Activated CD4-positive, alpha-beta T cell treated with anti-CD3 and anti-CD28 coated beads for 24 hours (primary cell): ENCODE measurements around the gene ANTXR1.

Experiments used
- DNase-seq, 2 donors: peaks; one replicate each; pipeline ENCODE4 v3.0.0-alpha.2; 2020; ENCODE audit warnings: low read depth in 2 of 2

ANTXR1 gene

DNA sequence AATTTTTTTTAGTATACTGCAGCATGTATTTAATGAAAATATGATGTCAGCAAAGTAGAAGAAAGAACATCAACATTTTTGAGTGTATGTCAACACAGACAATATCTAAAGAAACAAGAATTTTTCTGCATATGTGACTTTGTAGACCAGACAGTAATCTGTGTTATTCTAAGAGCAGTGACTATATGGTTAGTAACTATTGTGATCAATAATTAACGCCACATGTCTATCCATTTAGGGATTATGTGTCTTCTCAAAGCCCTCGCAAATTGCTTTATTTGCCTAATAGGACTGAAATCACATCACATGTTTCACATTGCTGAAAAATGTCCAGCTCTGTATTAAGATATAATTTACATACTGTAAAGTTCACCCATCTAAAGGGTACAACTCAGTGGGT is 266.2 kb downstream of the ANTXR1 start:
- no peak for DNase-seq

DNA sequence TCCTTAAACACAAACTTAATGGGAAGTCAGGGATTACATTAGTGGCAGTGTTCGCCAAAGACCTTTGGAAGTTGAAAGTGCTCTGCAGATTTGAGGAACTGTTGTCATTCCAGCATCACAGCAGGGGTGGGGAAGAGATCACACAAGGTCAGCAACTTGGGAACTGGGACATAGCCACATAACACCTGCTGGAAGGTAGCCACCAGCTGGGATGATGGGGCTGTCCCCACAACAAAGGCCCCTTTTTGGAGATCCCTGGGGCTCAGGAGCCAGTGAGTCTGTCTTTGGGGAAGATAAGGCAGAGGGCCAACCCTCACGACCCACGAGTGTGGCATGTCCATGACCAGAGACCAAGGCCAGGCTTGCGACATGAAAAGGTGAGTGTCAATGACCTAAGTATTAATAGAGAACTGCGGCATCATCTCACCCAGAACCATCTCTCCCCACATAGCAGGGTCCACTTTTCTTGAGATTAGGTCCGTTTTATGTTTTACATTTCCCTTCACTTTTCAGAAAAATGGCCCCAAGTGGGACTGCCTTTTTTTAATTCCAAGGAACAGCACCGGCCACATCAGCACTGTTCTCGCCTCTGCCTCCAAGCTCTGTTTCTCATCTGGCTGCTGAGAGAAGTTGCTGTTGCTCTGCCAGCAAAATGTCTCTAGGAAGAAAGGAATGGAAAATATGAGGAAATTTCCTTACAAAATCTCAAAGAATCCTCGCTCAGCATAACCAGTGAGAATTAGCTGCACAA is 267.1 kb downstream of the ANTXR1 start:
- DNase-seq = no peak

DNA sequence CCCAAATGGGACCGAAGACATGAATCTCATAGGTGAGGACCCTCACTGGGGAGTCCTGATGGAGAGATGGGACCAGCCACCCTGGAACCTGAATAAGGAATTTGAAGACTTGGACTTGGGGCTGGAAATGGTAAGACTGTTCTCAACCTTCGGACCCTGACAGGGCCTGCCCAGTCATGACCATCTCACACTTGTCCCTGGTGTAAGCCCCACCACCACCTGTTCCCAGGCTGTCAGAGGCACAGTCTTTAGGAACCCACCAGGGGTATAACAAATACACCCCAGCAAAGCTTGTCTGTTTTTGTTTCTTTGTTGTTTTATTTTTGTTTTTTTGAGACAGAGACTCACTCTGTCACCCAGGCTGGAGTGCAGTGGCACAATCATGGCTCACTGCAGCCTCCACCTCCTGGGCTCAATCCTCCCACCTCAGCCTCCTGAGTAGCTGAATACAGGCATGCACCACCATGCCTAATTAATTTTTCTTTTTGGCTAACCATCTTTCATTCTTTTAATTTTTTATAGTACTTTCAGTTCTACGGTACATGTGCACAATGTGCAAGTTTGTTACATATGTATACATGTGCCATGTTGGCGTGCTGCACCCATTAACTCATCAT is 267.9 kb downstream of the ANTXR1 start:
- DNase-seq = no peak

DNA sequence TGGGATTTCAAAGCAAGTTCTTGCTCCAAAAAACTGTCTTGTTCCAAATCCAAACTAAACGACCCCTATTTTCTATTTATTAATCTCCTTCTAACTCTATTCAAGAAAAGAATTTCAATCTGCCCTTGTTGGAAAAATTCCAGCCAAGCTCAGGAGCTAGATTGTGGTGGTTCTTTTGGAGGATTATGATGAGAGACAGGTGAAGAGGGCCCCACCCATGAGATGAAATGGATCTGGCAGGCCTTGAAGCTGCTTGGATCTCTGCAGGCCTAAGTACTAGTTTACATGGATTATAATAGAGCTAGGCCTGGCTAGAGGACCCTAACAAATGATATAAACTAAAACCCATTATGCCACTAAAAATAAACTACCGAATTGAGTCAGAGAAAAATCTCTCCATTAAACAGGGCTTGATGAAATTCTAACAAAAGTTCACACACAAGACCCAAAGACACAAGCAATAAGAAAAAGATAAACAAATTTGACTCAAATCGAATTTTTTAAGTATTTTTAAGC is 272.5 kb downstream of the ANTXR1 start:
- no peak for DNase-seq

DNA sequence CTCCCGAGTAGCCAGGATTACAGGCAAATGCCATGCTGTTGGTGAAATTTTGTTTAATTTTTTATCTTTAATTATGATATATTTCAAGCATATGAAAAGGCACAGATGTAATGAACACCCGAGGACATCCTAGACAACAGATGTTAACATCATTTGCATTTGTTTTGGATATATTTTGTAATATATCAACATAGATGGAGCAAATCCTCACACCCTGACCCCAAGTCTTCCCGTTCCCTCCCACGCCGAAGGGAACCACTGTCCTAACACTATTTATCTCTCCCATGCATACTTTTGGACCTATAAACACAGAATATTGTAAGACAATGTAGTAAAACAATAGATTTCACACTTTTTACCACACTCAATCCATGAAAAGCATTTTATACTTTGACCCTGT is 274.6 kb downstream of the ANTXR1 start:
- DNase-seq = no peak

DNA sequence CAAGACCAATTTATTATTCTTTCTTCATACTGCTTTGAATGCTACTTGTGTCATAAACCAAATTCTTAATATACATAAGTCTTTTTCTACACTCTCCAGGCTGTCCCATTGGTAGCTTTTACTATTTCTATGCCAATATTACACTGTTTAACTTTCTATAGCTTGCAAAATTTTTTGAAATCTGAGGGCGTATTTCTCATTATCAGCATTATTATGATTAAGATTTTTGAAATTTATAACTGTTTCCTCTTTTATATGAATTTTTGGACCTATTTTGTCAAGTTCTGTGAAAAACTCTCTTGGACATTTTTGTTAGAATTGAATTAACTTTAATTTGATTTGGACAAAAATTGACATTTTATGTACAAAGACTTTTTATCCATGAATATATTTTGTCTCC is 275.4 kb downstream of the ANTXR1 start:
- DNase-seq = no peak

DNA sequence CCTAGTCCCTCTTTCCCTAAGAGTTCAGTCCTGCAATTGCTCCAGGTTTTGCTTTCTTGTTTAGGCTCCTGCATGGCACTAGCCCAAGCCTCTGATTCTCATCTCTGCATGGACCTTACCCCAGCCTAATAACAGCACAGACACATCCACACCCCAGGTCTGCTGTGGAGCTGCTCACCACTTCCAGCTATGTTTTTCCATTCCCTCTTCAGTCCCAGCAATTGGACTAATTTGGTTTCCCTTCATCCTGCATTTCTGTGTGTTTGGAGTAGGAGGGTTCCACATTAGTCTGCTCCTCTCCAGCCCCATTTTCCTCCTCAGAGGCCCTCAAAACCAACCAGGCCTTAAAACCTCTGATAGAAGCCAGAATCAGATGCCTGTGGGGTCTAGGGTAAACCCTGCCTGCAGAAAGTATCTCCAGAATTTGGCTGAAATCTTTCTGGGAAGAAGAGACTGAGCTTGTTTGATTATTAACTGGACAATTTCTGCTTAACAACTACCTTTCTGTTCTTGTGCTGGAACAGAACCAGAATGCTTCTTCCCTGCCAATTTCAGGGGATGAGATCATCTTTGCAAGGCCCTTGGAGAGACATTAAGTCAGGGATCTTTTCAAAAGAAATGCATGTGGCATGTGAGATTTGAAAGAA is 278.1 kb downstream of the ANTXR1 start:
- no peak for DNase-seq

DNA sequence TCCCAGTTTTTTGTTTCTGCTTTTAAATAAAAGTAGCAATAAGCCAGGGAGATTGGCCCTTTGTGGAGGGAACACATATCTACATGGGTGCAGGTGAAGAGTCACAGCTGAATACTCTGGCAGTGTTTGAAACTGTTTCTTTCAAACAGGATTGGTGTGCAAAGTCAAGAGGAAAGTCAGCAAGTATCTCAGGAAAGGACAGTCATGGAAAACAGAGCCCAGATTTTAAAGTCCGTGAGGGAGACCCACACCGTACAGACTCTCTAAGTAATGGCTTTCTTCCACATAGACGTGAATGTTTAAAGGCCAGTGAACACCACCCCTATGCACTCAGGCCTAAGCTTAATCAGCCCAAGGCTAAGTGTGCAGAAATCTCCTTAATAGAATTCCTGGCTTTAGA is 278.7 kb downstream of the ANTXR1 start:
- no peak for DNase-seq

DNA sequence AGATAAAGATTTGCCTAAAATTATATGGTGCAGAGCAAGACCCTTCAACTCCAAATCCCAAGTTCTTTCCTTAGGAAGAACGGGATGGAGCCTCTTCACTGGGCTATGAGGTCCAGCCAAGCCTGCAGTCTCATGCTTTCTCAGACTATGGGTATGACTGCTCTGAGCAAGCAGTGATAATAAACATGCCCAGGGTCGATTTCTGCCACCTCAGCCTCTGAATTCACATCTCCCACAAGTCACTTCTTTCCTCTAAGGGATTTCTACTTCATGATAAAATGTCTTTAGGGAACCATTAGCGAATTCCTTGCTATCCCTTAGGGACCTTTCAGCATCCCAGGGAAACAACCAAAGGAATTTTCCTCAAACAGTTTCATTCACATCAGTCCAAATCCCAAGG is 279.3 kb downstream of the ANTXR1 start:
- no peak for DNase-seq

DNA sequence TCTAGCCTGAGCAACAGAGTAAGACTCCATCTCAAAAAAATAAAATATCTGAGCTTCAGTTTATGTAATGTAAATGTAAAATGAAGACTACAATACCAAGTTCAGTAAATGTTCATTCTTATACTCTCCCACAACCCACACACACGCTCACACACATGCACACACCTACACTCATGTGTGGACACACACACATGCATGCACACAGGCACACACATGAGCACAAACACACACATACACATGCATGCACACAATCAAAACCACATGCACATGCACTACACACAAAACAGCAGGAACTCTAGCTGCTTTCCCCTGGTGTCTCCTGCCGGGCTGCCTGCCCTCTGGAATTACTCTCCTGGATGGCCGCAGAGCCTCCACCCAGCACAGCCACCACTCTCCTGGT is 283.4 kb downstream of the ANTXR1 start:
- no peak for DNase-seq

DNA sequence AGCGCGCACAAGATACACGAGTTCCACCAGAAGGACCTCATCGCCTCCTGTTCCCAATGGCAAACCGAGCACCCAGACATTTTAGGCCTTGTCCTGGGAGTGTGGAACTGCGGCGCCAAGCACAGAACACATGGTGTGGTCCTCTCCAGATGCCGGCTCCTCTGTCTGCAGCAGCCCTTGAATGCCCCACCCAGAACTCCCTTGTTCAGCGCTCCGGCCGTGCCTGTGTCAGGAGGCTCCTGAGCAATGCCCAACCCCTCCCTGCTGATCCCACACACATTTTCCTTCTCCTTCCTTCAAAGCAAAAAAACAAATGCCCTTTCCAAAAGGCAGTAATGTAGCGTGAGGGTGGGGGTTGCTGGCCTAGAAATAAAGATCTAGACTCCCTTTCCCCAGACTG is 284.2 kb downstream of the ANTXR1 start:
- no peak for DNase-seq

DNA sequence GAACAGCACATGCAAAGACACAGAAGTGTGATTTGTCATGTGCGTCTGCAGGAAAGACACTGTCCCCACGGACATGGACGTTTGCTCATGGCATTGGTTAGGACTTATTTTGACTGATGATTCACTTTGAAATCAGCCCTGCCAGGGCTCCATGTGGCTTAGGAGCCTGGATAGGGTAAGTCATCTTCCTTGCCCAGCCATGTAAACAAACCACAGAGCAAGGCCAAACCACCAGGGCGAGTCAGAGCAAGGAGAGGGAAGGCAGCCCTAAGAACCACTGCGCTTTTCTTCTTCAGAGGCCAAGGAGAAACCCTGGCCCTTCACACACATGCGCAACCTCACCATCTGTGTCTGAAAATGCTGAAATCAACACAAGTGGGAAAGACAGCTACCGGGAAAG is 285.3 kb downstream of the ANTXR1 start:
- no peak for DNase-seq

DNA sequence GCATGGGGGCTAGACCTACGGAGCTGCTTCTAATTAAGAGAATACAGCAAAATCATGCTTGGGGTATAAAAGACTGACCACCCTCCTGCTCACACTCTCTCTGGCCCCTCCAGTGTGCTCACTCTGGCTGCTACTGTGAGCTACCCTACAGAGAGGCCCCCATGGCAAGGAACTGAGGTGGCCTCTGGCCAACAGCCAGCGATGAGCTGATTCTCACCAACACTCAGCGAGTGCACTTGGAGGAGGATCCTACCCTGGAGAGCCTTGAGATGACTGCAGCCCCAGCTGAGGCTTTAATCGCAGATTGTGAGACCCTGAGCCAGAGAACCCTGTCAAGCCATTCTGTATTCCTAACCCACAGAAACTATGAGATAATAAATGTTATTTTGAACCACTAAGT is 285.9 kb downstream of the ANTXR1 start:
- no peak for DNase-seq
